ENCODE results near the gene C1orf159.
A peak's percentile ranks its signal among the peaks of the same experiment; 100 is the strongest.
"Not testable (repeated sequence)": the region's sequence is repeated elsewhere in the genome, so short reads cannot be mapped to it uniquely, and the experiment has no call there.

Gene C1orf159

GRCh38 chr1:1115136-1115785, 628 bp downstream of the C1orf159 start:
- H3K27me3 ChIP-seq (ENCODE audit: control insufficient read depth, insufficient read depth, low read length), result peaks cover 29% of the 10 kb centered on the region
- peaks cover 12% of the 10 kb centered on the region; the same call in 1 of the 2 replicates for H3K36me3 ChIP-seq (ENCODE audit: control insufficient read depth, insufficient read depth, low read length)
- no peak overlapping the region for H3K27ac ChIP-seq (ENCODE audit: low read depth, low read length)
- H3K4me3 ChIP-seq (ENCODE audit: low read depth, low read length), result peak overlapping the region; percentile 80
- no peak overlapping the region for H3K9ac ChIP-seq (ENCODE audit: low read length)
- no peaks in the 10 kb centered on the region; the same call in 1 of the 2 replicates for H3K4me1 ChIP-seq (ENCODE audit: control insufficient read depth, insufficient read depth, low read length)
- peaks cover 11% of the 10 kb centered on the region for H3K9me3 ChIP-seq (ENCODE audit: control insufficient read depth, insufficient read depth, low read depth, low read length)

GRCh38 chr1:1114431-1114830, 1.5 kb downstream of the C1orf159 start:
- H3K4me1 ChIP-seq (ENCODE audit: control insufficient read depth, insufficient read depth, low read length), result no peaks in the 10 kb centered on the region; the same call in 1 of the 2 replicates
- peak overlapping the region; percentile 51 for H3K4me3 ChIP-seq (ENCODE audit: low read depth, low read length)
- H3K9ac ChIP-seq (ENCODE audit: low read length), result no peak overlapping the region

GRCh38 chr1:1112237-1112985, 3.5 kb downstream of the C1orf159 start:
- no peaks in the 10 kb centered on the region; the same call in 1 of the 2 replicates for H3K4me1 ChIP-seq (ENCODE audit: control insufficient read depth, insufficient read depth, low read length)

More at GRCh38 chr1:1114431-1114830, 1.5 kb downstream of the C1orf159 start:
- Histone ChIP-seq H3K36me3 (ENCODE audit: control insufficient read depth, insufficient read depth, low read length) (peaks cover 12% of the 10 kb centered on the region; the same call in 1 of the 2 replicates), H3K27ac (ENCODE audit: low read depth, low read length) (no peak overlapping the region), H3K9me3 (ENCODE audit: control insufficient read depth, insufficient read depth, low read depth, low read length) (peaks cover 11% of the 10 kb centered on the region), H3K27me3 (ENCODE audit: control insufficient read depth, insufficient read depth, low read length) (peaks cover 29% of the 10 kb centered on the region)

GRCh38 chr1:1111516-1112236, 4.2 kb downstream of the C1orf159 start:
- Histone ChIP-seq H3K4me1 (ENCODE audit: control insufficient read depth, insufficient read depth, low read length) (no peaks in the 10 kb centered on the region; the same call in 1 of the 2 replicates), H3K27me3 (ENCODE audit: control insufficient read depth, insufficient read depth, low read length) (peaks cover 3% of the 10 kb centered on the region; the same call in 1 of the 2 replicates), H3K4me3 (ENCODE audit: low read depth, low read length) (no peak overlapping the region), H3K27ac (ENCODE audit: low read depth, low read length) (no peak overlapping the region), H3K9ac (ENCODE audit: low read length) (no peak overlapping the region), H3K36me3 (ENCODE audit: control insufficient read depth, insufficient read depth, low read length) (peaks cover 12% of the 10 kb centered on the region; the same call in 1 of the 2 replicates), H3K9me3 (ENCODE audit: control insufficient read depth, insufficient read depth, low read depth, low read length) (peaks cover 24% of the 10 kb centered on the region)

More at GRCh38 chr1:1112237-1112985, 3.5 kb downstream of the C1orf159 start:
- Histone ChIP-seq H3K9me3 (ENCODE audit: control insufficient read depth, insufficient read depth, low read depth, low read length) (peaks cover 17% of the 10 kb centered on the region), H3K4me3 (ENCODE audit: low read depth, low read length) (no peak overlapping the region), H3K27me3 (ENCODE audit: control insufficient read depth, insufficient read depth, low read length) (peaks cover 9% of the 10 kb centered on the region), H3K9ac (ENCODE audit: low read length) (no peak overlapping the region), H3K36me3 (ENCODE audit: control insufficient read depth, insufficient read depth, low read length) (peaks cover 12% of the 10 kb centered on the region; the same call in 1 of the 2 replicates), H3K27ac (ENCODE audit: low read depth, low read length) (no peak overlapping the region)

GRCh38 chr1:1110561-1110971, 5.3 kb downstream of the C1orf159 start:
- Histone ChIP-seq H3K9me3 (ENCODE audit: control insufficient read depth, insufficient read depth, low read depth, low read length) (peaks cover 31% of the 10 kb centered on the region), H3K36me3 (ENCODE audit: control insufficient read depth, insufficient read depth, low read length) (peaks cover 12% of the 10 kb centered on the region; the same call in 1 of the 2 replicates), H3K9ac (ENCODE audit: low read length) (no peak overlapping the region), H3K27ac (ENCODE audit: low read depth, low read length) (no peak overlapping the region), H3K27me3 (ENCODE audit: control insufficient read depth, insufficient read depth, low read length) (no peaks in the 10 kb centered on the region), H3K4me1 (ENCODE audit: control insufficient read depth, insufficient read depth, low read length) (no peaks in the 10 kb centered on the region; the same call in 1 of the 2 replicates), H3K4me3 (ENCODE audit: low read depth, low read length) (no peak overlapping the region)

- Histone ChIP-seq H3K36me3 (ENCODE audit: control insufficient read depth, insufficient read depth, low read length) (peaks cover 12% of the 10 kb centered on the region; the same call in 1 of the 2 replicates), H3K27me3 (ENCODE audit: control insufficient read depth, insufficient read depth, low read length) (no peaks in the 10 kb centered on the region), H3K27ac (ENCODE audit: low read depth, low read length) (no peak overlapping the region), H3K9me3 (ENCODE audit: control insufficient read depth, insufficient read depth, low read depth, low read length) (peaks cover 31% of the 10 kb centered on the region), H3K4me3 (ENCODE audit: low read depth, low read length) (no peak overlapping the region), H3K4me1 (ENCODE audit: control insufficient read depth, insufficient read depth, low read length) (no peaks in the 10 kb centered on the region; the same call in 1 of the 2 replicates), H3K9ac (ENCODE audit: low read length) (no peak overlapping the region)
Observed at GRCh38 chr1:1109743-1110142, 6.1 kb downstream of the C1orf159 start.

- Histone ChIP-seq H3K9me3 (ENCODE audit: control insufficient read depth, insufficient read depth, low read depth, low read length) (peaks cover 20% of the 10 kb centered on the region), H3K4me1 (ENCODE audit: control insufficient read depth, insufficient read depth, low read length) (no peaks in the 10 kb centered on the region), H3K9ac (ENCODE audit: low read length) (no peak overlapping the region), H3K4me3 (ENCODE audit: low read depth, low read length) (no peak overlapping the region), H3K36me3 (ENCODE audit: control insufficient read depth, insufficient read depth, low read length) (peaks cover 1% of the 10 kb centered on the region; the same call in 1 of the 2 replicates), H3K27me3 (ENCODE audit: control insufficient read depth, insufficient read depth, low read length) (no peaks in the 10 kb centered on the region), H3K27ac (ENCODE audit: low read depth, low read length) (no peak overlapping the region)
Observed at GRCh38 chr1:1106510-1107221, 9.2 kb downstream of the C1orf159 start.

- H3K27ac ChIP-seq (ENCODE audit: low read depth, low read length); H3K9ac ChIP-seq (ENCODE audit: low read length); H3K4me1 ChIP-seq (ENCODE audit: control insufficient read depth, insufficient read depth, low read length); H3K4me3 ChIP-seq (ENCODE audit: low read depth, low read length); H3K36me3 ChIP-seq (ENCODE audit: control insufficient read depth, insufficient read depth, low read length); H3K27me3 ChIP-seq (ENCODE audit: control insufficient read depth, insufficient read depth, low read length): not testable (repeated sequence)
- peaks cover 29% of the 10 kb centered on the region for H3K9me3 ChIP-seq (ENCODE audit: control insufficient read depth, insufficient read depth, low read depth, low read length)
Observed at GRCh38 chr1:1104152-1104551, 11.7 kb downstream of the C1orf159 start.

- no peak overlapping the region for H3K27ac ChIP-seq (ENCODE audit: low read depth, low read length)
- no peak overlapping the region for H3K9ac ChIP-seq (ENCODE audit: low read length)
- H3K4me3 ChIP-seq (ENCODE audit: low read depth, low read length), result no peak overlapping the region
- H3K4me1 ChIP-seq (ENCODE audit: control insufficient read depth, insufficient read depth, low read length), result no peaks in the 10 kb centered on the region
- H3K36me3 ChIP-seq (ENCODE audit: control insufficient read depth, insufficient read depth, low read length), result no peaks in the 10 kb centered on the region
- peaks cover 23% of the 10 kb centered on the region for H3K9me3 ChIP-seq (ENCODE audit: control insufficient read depth, insufficient read depth, low read depth, low read length)
- no peaks in the 10 kb centered on the region for H3K27me3 ChIP-seq (ENCODE audit: control insufficient read depth, insufficient read depth, low read length)
Observed at GRCh38 chr1:1101503-1101902, 14.4 kb downstream of the C1orf159 start.

- Histone ChIP-seq H3K27me3 (ENCODE audit: control insufficient read depth, insufficient read depth, low read length) (no peaks in the 10 kb centered on the region), H3K4me3 (ENCODE audit: low read depth, low read length) (no peak overlapping the region), H3K9me3 (ENCODE audit: control insufficient read depth, insufficient read depth, low read depth, low read length) (peaks cover 18% of the 10 kb centered on the region; the same call in 1 of the 2 replicates), H3K9ac (ENCODE audit: low read length) (no peak overlapping the region), H3K27ac (ENCODE audit: low read depth, low read length) (no peak overlapping the region), H3K4me1 (ENCODE audit: control insufficient read depth, insufficient read depth, low read length) (no peaks in the 10 kb centered on the region), H3K36me3 (ENCODE audit: control insufficient read depth, insufficient read depth, low read length) (no peaks in the 10 kb centered on the region)
Observed at GRCh38 chr1:1100296-1100695, 15.6 kb downstream of the C1orf159 start.
